HG03103 (cell line): ENCODE data around the gene ELOVL6.
"Not testable (repeated sequence)": the region's sequence is repeated elsewhere in the genome, so short reads cannot be mapped to it uniquely, and the experiment has no call there.

Experiments
- ATAC-seq: cut with Tn5 transposase; IDR thresholded peaks from one replicate; pipeline ENCODE4 v1.9.1; 2021; ENCODE audit warnings: low read depth; ENCODE audit not compliant: unreplicated experiment

Gene ELOVL6

DNA sequence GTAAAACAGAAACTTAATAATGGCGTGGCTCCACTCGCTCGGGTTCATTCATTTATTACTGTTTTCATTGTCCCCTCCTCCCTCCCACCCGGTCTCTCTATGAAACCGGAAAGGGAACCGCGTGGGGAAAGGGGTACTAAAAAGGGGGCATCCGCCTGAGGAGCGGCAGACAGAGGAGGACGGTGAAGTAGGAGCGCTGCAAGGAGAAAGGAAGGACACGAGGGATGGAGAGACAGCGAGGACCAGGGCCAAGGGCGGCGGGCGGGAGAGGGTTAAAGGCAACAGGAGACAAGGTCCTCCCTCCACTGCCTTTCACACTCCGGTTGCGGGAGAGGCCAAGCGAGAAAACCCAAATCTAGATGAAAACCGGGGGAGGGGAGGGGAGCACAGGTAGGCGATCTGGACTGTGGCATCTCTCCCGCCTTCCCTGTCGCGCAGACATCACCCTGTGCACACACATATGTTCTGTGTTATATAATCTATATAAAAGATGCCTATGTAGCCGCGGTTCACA is 829 bp downstream of the ELOVL6 start:
- ATAC-seq = no peak

DNA sequence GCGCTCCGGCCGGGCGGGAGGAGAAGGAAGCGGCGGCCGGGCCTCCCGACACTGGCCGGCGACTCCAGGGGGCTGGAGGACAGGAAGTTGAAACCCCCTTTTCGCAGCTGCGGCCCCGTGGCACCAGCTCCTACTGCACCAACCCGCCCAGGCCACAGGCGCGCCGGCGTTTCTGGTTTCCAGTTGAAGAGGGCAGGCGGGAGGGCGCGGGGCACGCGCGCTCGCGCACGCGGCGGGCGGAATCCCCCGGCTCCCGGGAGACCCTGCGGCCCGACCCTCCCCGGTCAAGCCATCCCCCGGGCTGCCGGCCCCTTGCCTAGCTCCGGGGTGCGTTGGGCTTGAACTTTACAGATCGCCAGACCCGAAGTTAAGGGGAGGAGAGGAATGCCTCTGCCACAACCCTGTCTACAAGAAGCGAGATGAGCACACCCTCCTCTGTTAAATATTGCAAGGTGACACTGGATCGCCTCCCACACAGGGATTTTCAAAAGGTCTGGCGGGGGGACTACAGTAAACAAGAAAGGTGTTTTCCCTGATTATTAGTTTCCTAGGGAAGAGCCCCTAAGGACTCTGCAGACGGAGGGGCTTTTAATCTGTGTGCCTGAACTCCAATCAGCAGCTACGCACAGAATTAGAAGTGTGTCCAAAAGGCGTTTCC is 1.4 kb downstream of the ELOVL6 start:
- ATAC-seq = no peak

DNA sequence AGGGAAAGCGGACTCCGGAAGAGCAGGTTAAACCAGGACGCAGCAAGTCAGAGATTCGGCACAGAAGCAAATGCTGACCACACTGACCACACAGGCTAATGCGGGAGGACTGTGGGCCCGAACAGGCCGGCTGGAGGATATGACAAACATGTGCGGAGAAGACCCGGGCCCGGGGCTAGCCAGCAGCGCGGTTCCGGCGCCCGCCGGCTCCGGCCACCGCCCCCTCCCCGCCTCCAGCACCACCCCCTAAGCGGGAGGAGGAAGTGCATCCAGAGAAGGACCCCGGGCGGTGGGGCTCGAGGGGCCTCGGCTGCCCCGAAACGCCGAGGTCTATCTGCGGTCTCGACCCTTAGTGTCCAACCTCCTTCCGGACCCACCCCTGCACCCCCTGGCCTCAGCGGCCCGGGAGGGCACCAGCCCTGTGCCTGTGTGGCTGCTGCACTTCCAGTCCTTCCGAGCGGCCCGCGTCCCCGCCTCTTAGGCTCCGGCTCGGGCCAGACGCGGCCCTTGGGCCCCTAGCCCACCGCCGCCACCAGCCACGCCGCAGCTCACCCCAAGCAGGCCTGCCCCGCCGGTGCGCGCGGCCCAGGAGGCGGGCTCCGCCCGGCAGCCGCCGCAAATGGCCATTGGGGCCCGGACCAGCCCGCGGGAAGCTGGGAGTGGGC is 2.1 kb downstream of the ELOVL6 start:
- ATAC-seq = no peak

DNA sequence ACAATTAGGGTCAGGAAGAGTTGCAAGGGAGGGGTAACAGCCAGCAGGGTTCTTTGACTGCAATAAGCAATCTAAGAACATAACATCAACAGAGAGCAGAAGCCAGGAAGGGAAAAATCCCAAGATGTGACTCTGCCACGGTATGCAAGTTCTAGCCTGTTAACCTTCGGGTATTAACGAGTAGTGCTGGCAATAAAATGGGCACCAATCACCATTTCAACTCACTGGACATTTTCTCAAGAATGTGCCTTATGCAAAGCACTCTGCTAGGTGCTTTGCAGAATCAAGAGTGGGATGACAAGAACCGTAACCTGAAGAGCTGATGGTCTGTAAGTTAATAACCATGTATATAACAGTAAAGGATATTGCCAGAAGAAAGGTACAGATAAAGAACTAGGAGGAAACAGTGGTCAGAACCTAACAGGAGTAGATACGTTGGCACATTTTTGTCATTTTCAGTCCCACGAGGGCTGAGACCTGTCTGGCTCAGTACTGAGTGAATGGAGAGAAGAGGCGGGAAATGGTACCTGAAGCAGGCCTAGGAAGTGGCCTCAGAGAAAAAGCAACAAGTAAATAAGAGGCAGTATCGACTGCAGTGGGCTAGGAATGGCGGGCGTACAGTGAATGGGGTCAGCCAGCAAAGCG is 2.7 kb downstream of the ELOVL6 start:
- ATAC-seq = no peak

DNA sequence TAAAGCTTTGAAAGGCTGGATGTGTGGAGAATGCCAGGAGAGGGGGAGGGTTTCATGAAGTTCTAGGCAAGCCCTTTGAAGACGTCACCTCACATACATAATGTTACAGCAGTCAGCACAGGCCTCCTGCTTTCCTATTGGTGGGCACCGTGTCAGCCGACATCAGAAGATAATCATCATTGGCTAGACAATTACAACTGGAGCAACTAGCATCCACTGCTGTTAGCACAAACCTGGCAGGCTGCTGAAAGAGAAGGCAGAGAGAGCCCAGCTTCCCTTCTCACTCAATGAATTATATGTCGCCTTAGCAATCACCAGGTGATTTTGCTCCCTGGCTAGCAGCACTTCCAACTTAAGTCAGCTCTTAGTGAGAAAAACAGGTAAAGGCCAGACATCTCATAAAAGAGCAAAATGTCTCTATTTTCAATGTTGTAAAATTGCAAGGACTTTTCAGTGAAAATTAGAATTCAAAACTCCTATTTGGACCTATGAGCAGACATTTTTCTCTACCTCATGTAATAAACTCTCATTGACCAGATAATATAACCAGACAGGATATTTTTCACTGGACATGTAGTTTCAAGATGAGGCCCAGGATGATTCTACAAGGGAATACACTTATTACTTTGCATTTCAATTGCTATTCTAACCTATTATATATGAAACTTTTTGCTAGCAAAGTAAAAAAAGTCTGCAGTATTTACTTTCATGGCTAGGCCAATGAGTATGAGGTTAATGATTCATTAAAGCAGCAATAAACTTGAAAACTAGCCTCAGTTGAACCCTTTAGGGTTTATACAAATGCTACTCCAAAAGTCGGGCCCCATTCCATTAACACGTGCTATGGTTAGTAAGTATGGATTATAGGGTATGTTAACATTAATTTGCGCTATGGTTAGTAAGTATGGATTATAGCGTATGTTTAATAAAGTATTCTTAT is 4.3 kb downstream of the ELOVL6 start:
- ATAC-seq = peak; percentile 74

DNA sequence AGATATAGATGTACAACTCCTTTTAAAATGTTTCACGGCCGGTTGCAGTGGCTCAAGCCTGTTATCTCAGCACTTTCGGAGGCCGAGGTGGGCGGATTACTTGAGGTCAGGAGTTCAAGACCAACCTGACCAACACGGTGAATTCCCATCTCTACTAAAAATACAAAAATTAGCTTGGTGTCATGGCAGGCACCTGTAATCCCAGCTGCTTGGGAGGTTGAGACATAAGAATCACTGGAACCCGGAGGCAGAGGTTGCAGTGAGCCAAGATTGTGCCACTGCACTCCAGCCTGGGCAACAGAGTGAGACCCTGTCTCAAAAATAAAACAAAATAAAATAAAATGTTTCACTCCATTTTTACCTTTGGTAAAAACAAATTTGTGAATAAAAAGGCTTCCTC is 5.1 kb downstream of the ELOVL6 start:
- ATAC-seq = not testable (repeated sequence)

DNA sequence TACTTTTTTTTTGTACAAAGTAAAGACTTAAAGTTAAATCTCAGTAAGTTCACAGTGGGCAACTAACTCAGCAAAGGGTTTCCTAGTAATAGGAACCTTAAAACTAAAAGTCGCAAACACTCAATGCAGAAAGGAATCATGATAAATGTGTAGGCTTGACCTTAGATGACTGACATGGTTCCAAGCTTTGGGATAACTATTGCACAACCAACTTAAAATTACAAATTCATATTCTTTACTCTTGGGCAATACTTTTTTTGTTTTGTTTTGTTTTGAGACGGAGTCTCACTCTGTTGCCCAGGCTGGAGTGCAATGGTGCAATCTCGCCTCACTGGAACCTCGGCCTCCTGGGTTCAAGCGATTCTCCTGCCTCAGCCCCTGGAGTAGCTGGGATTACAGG is 8.2 kb downstream of the ELOVL6 start:
- ATAC-seq = no peak

DNA sequence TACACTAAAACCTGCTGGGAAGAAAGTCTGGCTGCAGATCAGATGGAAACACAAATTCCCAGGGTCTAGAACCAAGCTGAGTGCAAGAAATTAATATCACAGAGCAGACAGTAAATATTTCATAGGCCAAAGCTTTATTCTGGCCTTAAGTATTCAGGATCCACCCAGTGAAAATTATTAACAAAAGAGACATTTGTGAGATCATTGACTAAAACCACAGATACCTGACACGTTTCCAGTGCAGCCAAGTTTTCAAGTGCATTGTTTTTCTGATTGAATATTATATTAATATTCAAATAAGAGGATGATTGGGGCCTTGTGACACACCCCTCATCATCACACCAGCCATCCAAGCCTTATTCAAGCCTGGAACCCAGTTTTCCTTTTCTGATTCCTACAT is 10.3 kb downstream of the ELOVL6 start:
- ATAC-seq = no peak

DNA sequence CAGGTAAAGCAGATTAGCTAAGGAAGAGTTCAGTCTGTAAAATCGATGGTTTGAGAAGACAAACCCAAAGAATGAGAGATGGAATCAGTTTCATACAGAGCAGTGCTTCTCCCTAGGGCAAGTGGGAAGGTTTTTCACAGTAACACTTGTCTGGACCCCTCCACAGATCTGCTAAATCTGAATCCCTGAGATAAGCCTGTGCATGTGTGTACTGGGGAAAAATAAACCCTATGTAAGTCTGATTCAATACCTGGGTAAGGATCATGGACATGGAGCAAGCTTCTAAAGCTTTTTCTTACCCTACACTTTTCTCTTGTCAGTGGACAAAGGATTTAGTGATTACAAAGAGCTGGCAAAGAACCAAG is 13.6 kb downstream of the ELOVL6 start:
- no peak for ATAC-seq

DNA sequence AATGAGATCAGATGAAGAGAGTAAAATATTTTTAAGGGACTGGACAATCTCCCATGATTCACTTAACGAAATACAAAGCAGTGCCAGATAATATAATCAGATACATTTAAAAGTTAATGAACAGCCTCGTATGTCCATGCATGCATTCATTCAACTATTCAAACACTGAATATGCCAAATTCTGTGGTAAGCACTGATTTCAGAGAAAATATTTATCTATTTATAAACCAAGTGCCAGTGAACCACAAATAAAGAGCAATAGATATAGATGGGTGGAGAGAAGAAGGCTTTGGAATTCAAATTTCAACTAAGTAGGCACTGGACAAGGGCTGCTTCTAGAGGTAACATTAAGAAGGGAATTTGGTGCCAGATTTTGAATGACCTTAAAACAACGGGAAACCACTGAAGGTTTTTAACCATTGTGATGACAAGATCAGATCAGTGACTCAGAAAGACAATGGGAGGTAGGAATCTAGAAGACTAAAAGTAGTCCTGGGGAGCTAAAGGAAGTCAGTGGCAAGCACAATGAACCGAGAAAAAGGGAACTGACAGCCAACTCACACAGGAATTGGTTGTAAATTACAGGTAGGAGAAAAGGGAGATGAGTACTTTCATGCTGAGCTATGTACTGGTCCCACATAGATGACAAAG is 14.2 kb downstream of the ELOVL6 start:
- ATAC-seq = no peak

DNA sequence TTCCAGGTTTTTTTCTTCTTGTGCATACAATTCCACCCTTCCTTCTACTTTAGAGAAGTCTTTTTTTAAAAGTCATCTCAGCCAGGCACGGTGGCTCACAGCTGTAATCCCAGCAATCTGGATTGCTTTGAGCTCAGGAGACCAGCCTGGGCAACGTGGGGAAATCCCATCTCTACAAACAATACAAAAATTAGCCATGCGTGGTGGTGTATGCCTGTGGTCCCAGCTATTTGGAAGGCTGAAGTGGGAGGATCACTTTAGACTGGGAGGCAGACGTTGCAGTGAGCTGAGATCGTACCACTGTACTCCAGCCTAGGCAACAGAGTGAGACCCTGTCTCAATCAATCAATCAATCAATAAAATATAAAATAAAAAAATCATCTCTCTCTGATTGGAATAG is 14.8 kb downstream of the ELOVL6 start:
- ATAC-seq = no peak

DNA sequence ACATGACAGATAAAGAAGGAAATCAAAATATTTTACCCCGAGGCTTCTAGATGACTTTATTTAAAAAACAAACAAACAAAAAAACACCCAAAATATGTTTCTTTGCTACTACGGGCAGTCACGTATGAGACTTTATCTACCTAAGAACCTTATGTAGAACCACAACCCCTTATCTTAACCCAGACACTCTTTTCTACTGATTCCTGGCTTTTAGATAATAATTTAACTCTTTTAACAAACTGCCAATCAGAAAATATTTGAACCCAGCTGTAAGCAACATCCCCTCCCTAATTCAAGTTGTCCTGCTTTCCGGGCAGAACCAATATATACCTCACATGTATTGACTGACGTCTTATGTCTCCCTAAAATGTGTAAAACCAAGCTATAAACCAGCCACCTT is 15.4 kb downstream of the ELOVL6 start:
- no peak for ATAC-seq

DNA sequence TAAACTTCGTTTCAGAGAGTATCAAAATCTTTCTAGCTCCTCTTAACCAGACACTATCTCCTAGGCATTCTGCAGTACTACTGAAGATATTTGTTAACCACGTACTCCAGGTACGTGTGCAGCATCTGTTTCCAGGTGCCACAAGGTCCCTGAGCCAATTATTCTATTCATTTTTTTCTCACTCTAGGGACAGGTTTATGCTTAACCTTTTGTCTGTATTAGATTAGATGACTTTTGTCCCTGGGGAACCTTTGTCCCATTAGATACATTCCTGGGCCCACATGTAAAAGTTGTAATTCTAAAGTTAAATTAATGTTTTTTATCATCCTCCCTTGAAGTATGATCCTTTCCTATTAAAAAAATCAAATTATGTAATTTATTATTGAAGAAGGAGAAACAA is 16.5 kb downstream of the ELOVL6 start:
- no peak for ATAC-seq

DNA sequence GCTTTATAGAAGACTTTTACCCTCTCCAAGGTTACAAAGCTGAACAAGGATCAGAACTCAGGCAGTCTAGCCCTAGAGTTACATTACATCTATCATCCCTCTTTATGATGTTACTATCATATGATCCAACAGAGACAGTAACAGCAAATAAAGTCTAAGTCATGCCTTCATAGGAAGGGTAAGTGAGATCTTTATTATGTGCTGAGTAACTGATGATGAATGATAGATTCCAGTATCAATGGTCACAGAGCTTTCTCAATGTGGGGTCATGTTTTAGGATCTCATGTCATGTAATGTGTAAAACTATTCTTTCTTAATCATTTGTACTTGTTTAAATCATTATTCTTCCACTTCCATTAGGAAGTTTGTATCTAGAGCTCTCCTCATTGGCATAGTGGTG is 22.8 kb downstream of the ELOVL6 start:
- ATAC-seq = no peak

DNA sequence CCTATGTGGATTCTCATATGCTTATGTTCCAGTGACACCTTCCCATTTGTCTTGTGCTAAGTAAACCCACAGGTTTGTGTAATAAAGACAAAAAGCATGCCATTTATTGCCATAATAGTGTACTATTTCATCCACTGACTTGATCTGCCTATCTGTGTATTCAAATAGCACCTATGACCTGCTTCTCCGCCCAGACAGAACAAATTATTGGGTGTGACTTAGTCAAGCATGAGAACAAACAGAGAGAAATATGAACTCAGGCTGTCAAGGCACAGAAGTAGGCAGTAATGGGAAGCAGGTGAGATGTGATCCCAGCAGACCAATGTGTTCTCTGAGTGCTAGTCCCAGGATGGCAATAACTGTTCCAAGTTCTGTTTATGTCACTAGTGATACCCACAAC is 25.4 kb downstream of the ELOVL6 start:
- ATAC-seq = no peak

DNA sequence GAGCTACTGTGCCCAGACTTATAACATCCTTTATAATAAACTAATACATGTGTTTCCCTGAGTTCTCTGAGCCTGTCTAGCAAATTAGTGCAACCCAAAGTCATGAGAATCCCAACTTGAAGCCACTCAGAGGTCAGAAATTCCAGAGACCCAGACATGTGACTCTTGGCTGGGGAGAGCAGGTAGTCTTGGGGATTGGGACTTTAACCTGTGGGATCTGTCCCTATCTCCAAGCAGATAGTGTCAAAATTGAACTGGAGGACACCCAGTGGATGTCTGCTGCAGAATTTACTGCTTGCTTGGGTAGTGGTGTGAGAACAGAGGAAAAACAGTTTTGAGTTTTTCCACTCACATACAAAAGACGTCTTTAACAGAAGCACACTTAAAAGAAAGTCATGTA is 26.4 kb downstream of the ELOVL6 start:
- no peak for ATAC-seq

DNA sequence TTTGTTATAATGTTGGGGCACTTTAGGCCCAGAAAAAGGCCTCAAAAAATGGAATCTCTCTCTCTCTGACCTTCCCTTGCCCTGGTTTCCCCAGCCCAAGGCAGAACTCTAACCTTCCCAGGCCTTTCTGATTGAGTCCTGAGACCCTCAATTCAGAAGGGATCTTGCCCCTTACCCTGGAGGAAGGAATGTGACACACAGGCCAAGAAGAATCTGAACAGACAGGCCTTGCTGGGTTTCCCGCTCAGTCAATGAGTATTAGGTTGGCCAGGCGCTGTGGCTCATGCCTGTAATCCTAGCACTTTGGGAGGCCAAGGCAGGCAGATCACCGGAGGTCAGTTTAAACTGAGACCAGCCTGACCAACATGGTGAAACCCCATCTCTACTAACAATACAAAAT is 27.6 kb downstream of the ELOVL6 start:
- no peak for ATAC-seq

DNA sequence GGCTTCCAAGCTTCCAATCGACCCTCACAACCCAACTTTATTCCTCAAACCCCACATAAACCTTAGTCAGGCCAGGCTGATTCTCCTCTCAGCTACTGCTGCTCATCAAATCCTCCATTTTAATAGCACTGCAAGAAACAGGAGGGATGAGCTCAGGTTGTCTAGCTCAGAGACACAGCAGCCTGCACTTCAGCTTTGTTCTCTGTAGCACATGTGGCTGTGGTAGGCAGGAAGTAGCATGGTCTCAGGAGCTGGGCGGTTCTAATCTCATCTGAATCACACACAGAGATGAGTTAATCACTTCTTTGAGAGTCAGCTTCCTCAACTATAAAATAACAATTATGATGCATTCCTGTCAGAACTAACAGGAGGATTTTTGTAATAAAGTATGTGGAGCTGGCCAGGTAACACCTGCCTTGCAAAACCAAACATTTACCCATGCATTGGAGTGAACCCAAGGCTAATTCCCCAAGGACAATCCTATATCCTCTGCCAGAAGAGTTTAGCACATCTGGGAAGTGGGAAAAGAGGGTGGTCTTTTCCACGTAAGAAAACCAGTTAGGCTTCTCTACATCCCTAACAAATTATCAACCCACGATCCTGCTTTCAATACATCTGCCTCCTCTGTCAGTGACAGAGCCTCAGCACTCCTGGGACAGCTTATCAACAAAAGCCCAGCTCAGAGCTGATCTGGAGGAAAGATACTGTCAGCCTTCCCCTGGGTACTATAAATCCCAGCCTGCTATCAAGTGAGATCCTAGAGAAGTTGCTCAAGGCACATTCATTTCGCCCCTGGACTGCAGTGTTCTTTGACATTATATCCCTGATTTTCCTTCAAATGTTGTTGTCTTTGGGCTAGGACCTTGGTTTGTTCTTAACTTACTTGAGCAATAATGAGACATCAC is 32.8 kb downstream of the ELOVL6 start:
- ATAC-seq = no peak

DNA sequence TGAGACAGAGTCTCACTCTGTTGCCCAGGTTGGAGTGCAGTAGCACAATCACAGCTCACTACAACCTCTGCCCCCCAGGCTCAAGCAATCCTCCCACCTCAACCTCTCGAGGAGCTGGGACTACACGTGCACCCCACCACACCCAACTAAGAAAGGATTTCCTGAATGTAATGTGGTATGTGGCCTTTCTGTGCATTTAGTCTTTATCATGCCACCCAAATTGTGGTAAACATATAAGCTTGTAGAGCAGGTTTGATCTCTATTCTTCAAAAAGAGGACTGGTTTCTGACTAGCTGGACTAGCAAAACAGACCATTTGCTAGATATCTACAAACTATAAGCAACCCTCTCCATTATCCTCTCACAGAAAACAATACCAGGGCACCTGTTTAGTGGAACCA is 33.6 kb downstream of the ELOVL6 start:
- no peak for ATAC-seq
